ENCODE measurements around the gene HSDL1.

HSDL1 gene

DNA sequence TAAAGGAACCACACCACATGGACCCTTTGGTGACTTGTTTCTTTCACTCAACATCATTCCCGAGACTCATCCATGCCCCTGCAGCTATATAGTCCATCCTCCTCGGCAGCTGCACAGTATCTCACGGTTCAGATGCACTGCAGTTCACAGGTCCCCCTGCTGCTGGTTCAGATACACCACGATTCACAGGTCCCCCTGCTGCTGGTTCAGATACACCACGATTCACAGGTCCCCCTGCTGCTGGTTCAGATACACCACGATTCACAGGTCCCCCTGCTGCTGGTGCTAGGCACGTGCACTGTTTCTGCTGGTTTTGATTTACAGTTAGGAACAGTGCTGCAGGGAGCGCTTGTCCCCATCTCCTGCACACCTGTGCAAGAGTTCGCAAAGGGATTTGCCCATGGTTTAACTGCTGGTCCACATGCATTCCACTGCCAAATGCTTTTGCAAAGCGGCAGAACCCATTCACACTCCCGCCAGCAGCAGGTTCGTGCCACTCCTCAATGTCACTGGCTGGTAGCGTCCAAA lies 3.8 kb downstream of the HSDL1 start:
- Histone ChIP-seq H3K27me3 (no peaks in the 10 kb centered on the region), H3K9me3 (no peaks in the 10 kb centered on the region), H3K4me3 (no peak overlapping the region), H3K4me1 (peaks cover 0 to 21% (median 13%) of the 10 kb centered on the region in 4 donors), H3K27ac (no peak overlapping the region), H3K36me3 (no peaks in the 10 kb centered on the region)
- no peak for DNase-seq
- intact Hi-C loops (cut with DNase I; ENCODE audit: low total_unique reads), result no loop called here
- TF ChIP-seq, protein P1, sequence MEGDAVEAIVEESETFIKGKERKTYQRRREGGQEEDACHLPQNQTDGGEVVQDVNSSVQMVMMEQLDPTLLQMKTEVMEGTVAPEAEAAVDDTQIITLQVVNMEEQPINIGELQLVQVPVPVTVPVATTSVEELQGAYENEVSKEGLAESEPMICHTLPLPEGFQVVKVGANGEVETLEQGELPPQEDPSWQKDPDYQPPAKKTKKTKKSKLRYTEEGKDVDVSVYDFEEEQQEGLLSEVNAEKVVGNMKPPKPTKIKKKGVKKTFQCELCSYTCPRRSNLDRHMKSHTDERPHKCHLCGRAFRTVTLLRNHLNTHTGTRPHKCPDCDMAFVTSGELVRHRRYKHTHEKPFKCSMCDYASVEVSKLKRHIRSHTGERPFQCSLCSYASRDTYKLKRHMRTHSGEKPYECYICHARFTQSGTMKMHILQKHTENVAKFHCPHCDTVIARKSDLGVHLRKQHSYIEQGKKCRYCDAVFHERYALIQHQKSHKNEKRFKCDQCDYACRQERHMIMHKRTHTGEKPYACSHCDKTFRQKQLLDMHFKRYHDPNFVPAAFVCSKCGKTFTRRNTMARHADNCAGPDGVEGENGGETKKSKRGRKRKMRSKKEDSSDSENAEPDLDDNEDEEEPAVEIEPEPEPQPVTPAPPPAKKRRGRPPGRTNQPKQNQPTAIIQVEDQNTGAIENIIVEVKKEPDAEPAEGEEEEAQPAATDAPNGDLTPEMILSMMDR (IDR thresholded peaks at IDR 0.05), result no peak

- Histone ChIP-seq H3K4me3 (no peak overlapping the region), H3K27ac (no peak overlapping the region), H3K4me1 (peaks cover 0 to 12% (median 5%) of the 10 kb centered on the region in 4 donors), H3K36me3 (no peaks in the 10 kb centered on the region), H3K9me3 (no peaks in the 10 kb centered on the region), H3K27me3 (no peaks in the 10 kb centered on the region)
- TF ChIP-seq, protein P1 (IDR thresholded peaks at IDR 0.05), result no peak
- intact Hi-C loops (cut with DNase I; ENCODE audit: low total_unique reads), result no loop called here
- no peak for DNase-seq
Measured at GRCh38 chr16:84139628-84140258, 5.2 kb downstream of the HSDL1 start.

GRCh38 chr16:84138824-84139627 lies 6.0 kb downstream of the HSDL1 start:
- Histone ChIP-seq H3K9me3 (no peaks in the 10 kb centered on the region), H3K4me1 (peaks cover 0 to 7% (median 3%) of the 10 kb centered on the region in 4 donors), H3K27me3 (no peaks in the 10 kb centered on the region), H3K27ac (no peak overlapping the region), H3K36me3 (no peaks in the 10 kb centered on the region), H3K4me3 (no peak overlapping the region)
- TF ChIP-seq, protein P1 (IDR thresholded peaks at IDR 0.05), result no peak
- DNase-seq, result peak in 1 of 2 donors; percentile 27
- intact Hi-C loops (cut with DNase I; ENCODE audit: low total_unique reads), result no loop called here

GRCh38 chr16:84138500-84138823 lies 6.5 kb downstream of the HSDL1 start:
- no peak for DNase-seq
- TF ChIP-seq, protein P1 (IDR thresholded peaks at IDR 0.05), result no peak
- Histone ChIP-seq H3K4me3 (no peak overlapping the region), H3K9me3 (no peaks in the 10 kb centered on the region), H3K27me3 (no peaks in the 10 kb centered on the region), H3K36me3 (no peaks in the 10 kb centered on the region), H3K4me1 (peaks cover 0 to 1% (median 0%) of the 10 kb centered on the region in 4 donors), H3K27ac (no peak overlapping the region)
- intact Hi-C loops (cut with DNase I; ENCODE audit: low total_unique reads), result no loop called here

DNA sequence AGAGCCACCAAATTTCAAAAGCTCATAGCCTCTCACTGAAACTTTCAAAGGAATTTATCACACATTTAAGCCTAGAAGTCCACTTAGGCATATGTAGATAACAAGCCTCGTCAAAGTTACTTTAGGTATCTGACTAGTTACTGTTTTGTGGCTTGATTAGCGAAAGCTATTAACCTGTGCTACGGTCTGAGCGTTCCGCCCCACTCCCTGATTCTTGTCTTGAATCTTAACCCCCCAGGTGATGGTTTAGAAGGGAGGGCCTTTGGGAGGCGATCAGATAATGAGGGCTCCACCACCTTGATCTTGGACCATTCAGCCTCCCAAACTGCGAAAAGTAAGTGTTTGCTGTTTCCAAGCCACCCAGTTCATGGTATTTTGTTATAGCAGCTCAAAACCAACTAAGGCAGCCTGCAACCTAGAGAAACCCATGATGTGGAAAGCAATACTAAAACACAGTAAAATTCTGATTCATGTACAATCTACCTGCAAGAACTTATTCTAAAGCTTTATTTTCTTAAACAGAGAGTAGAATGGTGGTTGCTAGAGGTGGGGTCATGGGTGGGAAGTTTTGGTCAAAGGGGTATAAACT lies 7.1 kb downstream of the HSDL1 start:
- no peaks in the 10 kb centered on the region for H3K36me3 ChIP-seq
- H3K9me3 ChIP-seq, result no peaks in the 10 kb centered on the region
- H3K27ac ChIP-seq, result no peak overlapping the region
- DNase-seq, result no peak
- H3K4me3 ChIP-seq, result no peak overlapping the region
- TF ChIP-seq, protein P1 (IDR thresholded peaks at IDR 0.05), result no peak
- no peaks in the 10 kb centered on the region for H3K27me3 ChIP-seq
- intact Hi-C loops (cut with DNase I; ENCODE audit: low total_unique reads), result no loop called here
- H3K4me1 ChIP-seq, result no peaks in the 10 kb centered on the region

All from tibial artery (tissue), 4 donors.